Body of pancreas (tissue), 4 donors: ENCODE measurements around the gene RFPL2.

Experiments
- CTCF ChIP-seq, 7 experiments: fragments of 450-650 bp in 4 of 7; fragments of 200-600 bp in 3 of 7; sonication (generic) in 3 of 7; IDR thresholded peaks; one replicate each; pipeline ENCODE4 v1.5.1; 2016 to 2019; ENCODE audit warnings: antibody characterized with exemption in 7 of 7
- POLR2A ChIP-seq, 3 donors: fragments of 450-650 bp; IDR thresholded peaks; one replicate each; pipeline ENCODE4 v1.6.1; 2016; ENCODE audit warnings: antibody characterized with exemption in 3 of 3, mild to moderate bottlenecking in 2 of 3

- TF ChIP-seq POLR2A (IDR thresholded peaks at IDR 0.05) (no peak), CTCF (IDR thresholded peaks at IDR 0.05) (no peak)
These were observed 21.6 kb upstream of the RFPL2 start for GRCh38 chr22:32226326-32227104.
